Muscle of leg (tissue), 11 donors: ENCODE data around the gene KRTAP4-3. TPM values are rescaled to one million over a fixed set of nuclear protein-coding genes. Genes with fewer than 3 reads are reported as not detected.
"Not testable (repeated sequence)": the region's sequence is repeated elsewhere in the genome, so short reads cannot be mapped to it uniquely, and the experiment has no call there.

Experiments
- DNase-seq: peaks from one replicate; pipeline ENCODE4 v3.0.0; 2013
- H3K27ac ChIP-seq: one replicate; pipeline ENCODE4 v1.5.1; 2013; ENCODE audit warnings: mild to moderate bottlenecking, low read length, control low read depth
- H3K27me3 ChIP-seq: one replicate; pipeline ENCODE4 v1.6.1; 2013; ENCODE audit warnings: low read length; ENCODE audit not compliant: control insufficient read depth, insufficient read depth
- H3K36me3 ChIP-seq: one replicate; pipeline ENCODE4 v1.6.1; 2013; ENCODE audit warnings: low read length; ENCODE audit not compliant: control insufficient read depth, insufficient read depth
- H3K4me1 ChIP-seq: one replicate; pipeline ENCODE4 v1.6.1; 2013; ENCODE audit warnings: low read length; ENCODE audit not compliant: control insufficient read depth, insufficient read depth
- H3K4me3 ChIP-seq: one replicate; pipeline ENCODE4 v1.5.1; 2013; ENCODE audit warnings: low read length, control low read depth
- H3K9me3 ChIP-seq: replicated peaks from 2 replicates; pipeline ENCODE4 v1.6.1; 2013; ENCODE audit warnings: low read depth, low read length; ENCODE audit not compliant: control insufficient read depth
- WGBS: methylation state at CpG from one replicate; pipeline ENCODE4 v1.1.5; 2013; ENCODE audit warnings: missing lambda C conversion rate; ENCODE audit not compliant: insufficient coverage; 5-methylcytosine and 5-hydroxymethylcytosine counted together
- polyA plus RNA-seq, 8 donors: library from polyadenylated mRNA; unstranded; fragments of 120-200 nt; gene quantifications; one replicate each; pipeline versions ENCODE4 v1.2.1 to v1.2.3, GENCODE V29; 2013; ENCODE audit warnings: inconsistent platforms in 1 of 8, low replicate concordance in 1 of 8; ENCODE audit not compliant: insufficient read length in 8 of 8, insufficient read depth in 1 of 8
- total RNA-seq: library from RNA; stranded (reverse); fragments of 120-200 nt; gene quantifications from one replicate; pipeline ENCODE4 v1.2.4, GENCODE V29; 2013

The KRTAP4-3 gene
- total and polyA plus RNA-seq, 9 donors: not detected

- H3K36me3 ChIP-seq, H3K27me3 ChIP-seq, H3K27ac ChIP-seq, H3K4me3 ChIP-seq, H3K9me3 ChIP-seq, H3K4me1 ChIP-seq: not testable (repeated sequence)
- peak; percentile 22 for DNase-seq
- no CpG with 5 or more reads among the region's 11 CpGs for WGBS
Observed at GRCh38 chr17:41119696-41120690, 48.0 kb downstream of the KRTAP4-3 start.

GRCh38 chr17:41118721-41119120 is 49.3 kb downstream of the KRTAP4-3 start:
- no peaks in the 10 kb centered on the region for H3K27me3 ChIP-seq
- WGBS: no CpG with 5 or more reads among the region's 4 CpGs
- no peaks in the 10 kb centered on the region for H3K4me1 ChIP-seq

GRCh38 chr17:41117846-41118386 is 50.1 kb downstream of the KRTAP4-3 start, which contains the start of gene KRTAP4-11:
Gene KRTAP4-11 (minus strand): TSS chr17:41118373. CDS start chr17:41118315, 58 bp downstream.
- 73% methylated on average over 9 of the region's 10 CpGs for WGBS
- H3K4me1 ChIP-seq, DNase-seq: not testable (repeated sequence)

More at GRCh38 chr17:41118721-41119120, 49.3 kb downstream of the KRTAP4-3 start:
- Histone ChIP-seq H3K4me3 (no peak overlapping the region), H3K27ac (no peak overlapping the region), H3K9me3 (peaks cover 2% of the 10 kb centered on the region), H3K36me3 (no peaks in the 10 kb centered on the region)
- no peak for DNase-seq

More at GRCh38 chr17:41117846-41118386, 50.1 kb downstream of the KRTAP4-3 start, which contains the start of gene KRTAP4-11:
- not testable (repeated sequence) for H3K9me3 ChIP-seq, H3K27me3 ChIP-seq, H3K27ac ChIP-seq, H3K4me3 ChIP-seq, H3K36me3 ChIP-seq

Other genes starting within 250 kb of the KRTAP4-3 start
Only the 30 nearest of the 40 such genes appear.
- gene KRTAP1-5, start 141.0 kb downstream of the KRTAP4-3 start, total RNA-seq: not detected
- not detected for gene KRTAP1-5, start 141.0 kb downstream of the KRTAP4-3 start, polyA plus RNA-seq
- gene KRTAP1-4, start 138.0 kb downstream of the KRTAP4-3 start, total RNA-seq: not detected
- not detected for gene KRTAP1-4, start 138.0 kb downstream of the KRTAP4-3 start, polyA plus RNA-seq
- gene KRTAP1-3, start 133.3 kb downstream of the KRTAP4-3 start, total RNA-seq: not detected
- gene KRTAP1-3, start 133.3 kb downstream of the KRTAP4-3 start, polyA plus RNA-seq: under 1 TPM in 2 of 8 donors, not detected in 6; 0.12 to 0.32 TPM
- not detected for gene KRTAP1-1, start 126.8 kb downstream of the KRTAP4-3 start, total RNA-seq
- not detected for gene KRTAP1-1, start 126.8 kb downstream of the KRTAP4-3 start, polyA plus RNA-seq
- not detected for gene KRTAP2-1, start 120.9 kb downstream of the KRTAP4-3 start, total RNA-seq
- not detected for gene KRTAP2-1, start 120.9 kb downstream of the KRTAP4-3 start, polyA plus RNA-seq
- gene KRTAP2-2, start 113.0 kb downstream of the KRTAP4-3 start, total RNA-seq: not detected
- gene KRTAP2-2, start 113.0 kb downstream of the KRTAP4-3 start, polyA plus RNA-seq: not detected
- not detected for gene KRTAP2-3, start 108.1 kb downstream of the KRTAP4-3 start, total RNA-seq
- not detected for gene KRTAP2-3, start 108.1 kb downstream of the KRTAP4-3 start, polyA plus RNA-seq
- not detected for gene KRTAP2-4, start 102.3 kb downstream of the KRTAP4-3 start, total RNA-seq
- not detected for gene KRTAP2-4, start 102.3 kb downstream of the KRTAP4-3 start, polyA plus RNA-seq
- not detected for gene KRTAP4-7, start 84.1 kb downstream of the KRTAP4-3 start, total RNA-seq
- gene KRTAP4-7, start 84.1 kb downstream of the KRTAP4-3 start, polyA plus RNA-seq: not detected
- not detected for gene KRTAP4-8, start 70.1 kb downstream of the KRTAP4-3 start, total RNA-seq
- not detected for gene KRTAP4-8, start 70.1 kb downstream of the KRTAP4-3 start, polyA plus RNA-seq
- gene KRTAP4-16, start 66.0 kb downstream of the KRTAP4-3 start, total RNA-seq: not detected
- gene KRTAP4-16, start 66.0 kb downstream of the KRTAP4-3 start, polyA plus RNA-seq: not detected
- gene KRTAP4-9, start 62.8 kb downstream of the KRTAP4-3 start, total RNA-seq: not detected
- gene KRTAP4-9, start 62.8 kb downstream of the KRTAP4-3 start, polyA plus RNA-seq: under 1 TPM in 1 of 8 donors, not detected in 7; 0.31 TPM
- gene KRTAP4-11, start 49.8 kb downstream of the KRTAP4-3 start, total RNA-seq: not detected
- not detected for gene KRTAP4-11, start 49.8 kb downstream of the KRTAP4-3 start, polyA plus RNA-seq
- gene KRTAP4-12, start 44.0 kb downstream of the KRTAP4-3 start, total RNA-seq: not detected
- gene KRTAP4-12, start 44.0 kb downstream of the KRTAP4-3 start, polyA plus RNA-seq: not detected
- not detected for gene KRTAP4-6, start 27.7 kb downstream of the KRTAP4-3 start, total RNA-seq
- not detected for gene KRTAP4-6, start 27.7 kb downstream of the KRTAP4-3 start, polyA plus RNA-seq
- not detected for gene KRTAP4-5, start 18.4 kb downstream of the KRTAP4-3 start, total RNA-seq
- gene KRTAP4-5, start 18.4 kb downstream of the KRTAP4-3 start, polyA plus RNA-seq: not detected
- not detected for gene KRTAP4-4, start 7.5 kb downstream of the KRTAP4-3 start, total RNA-seq
- gene KRTAP4-4, start 7.5 kb downstream of the KRTAP4-3 start, polyA plus RNA-seq: not detected
- gene KRTAP4-2, start 10.0 kb upstream of the KRTAP4-3 start, total RNA-seq: not detected
- gene KRTAP4-2, start 10.0 kb upstream of the KRTAP4-3 start, polyA plus RNA-seq: not detected
- gene KRTAP4-1, start 16.7 kb upstream of the KRTAP4-3 start, total RNA-seq: not detected
- not detected for gene KRTAP4-1, start 16.7 kb upstream of the KRTAP4-3 start, polyA plus RNA-seq
- gene KRTAP9-1, start 21.7 kb upstream of the KRTAP4-3 start, total RNA-seq: not detected
- not detected for gene KRTAP9-1, start 21.7 kb upstream of the KRTAP4-3 start, polyA plus RNA-seq
- not detected for gene KRTAP9-2, start 58.4 kb upstream of the KRTAP4-3 start, total RNA-seq
- not detected for gene KRTAP9-2, start 58.4 kb upstream of the KRTAP4-3 start, polyA plus RNA-seq
- gene KRTAP9-3, start 64.2 kb upstream of the KRTAP4-3 start, total RNA-seq: not detected
- not detected for gene KRTAP9-3, start 64.2 kb upstream of the KRTAP4-3 start, polyA plus RNA-seq
- gene KRTAP9-8, start 69.8 kb upstream of the KRTAP4-3 start, total RNA-seq: not detected
- gene KRTAP9-8, start 69.8 kb upstream of the KRTAP4-3 start, polyA plus RNA-seq: not detected
- gene KRTAP9-4, start 81.5 kb upstream of the KRTAP4-3 start, total RNA-seq: not detected
- not detected for gene KRTAP9-4, start 81.5 kb upstream of the KRTAP4-3 start, polyA plus RNA-seq
- gene KRTAP9-9, start 87.2 kb upstream of the KRTAP4-3 start, total RNA-seq: not detected
- not detected for gene KRTAP9-9, start 87.2 kb upstream of the KRTAP4-3 start, polyA plus RNA-seq
- gene KRTAP9-6, start 97.2 kb upstream of the KRTAP4-3 start, total RNA-seq: not detected
- under 1 TPM in 5 of 8 donors, not detected in 3; 0.13 to 0.22 (median 0.19) TPM for gene KRTAP9-6, start 97.2 kb upstream of the KRTAP4-3 start, polyA plus RNA-seq
- not detected for gene KRTAP9-7, start 107.5 kb upstream of the KRTAP4-3 start, total RNA-seq
- not detected for gene KRTAP9-7, start 107.5 kb upstream of the KRTAP4-3 start, polyA plus RNA-seq
- not detected for gene KRTAP29-1, start 134.6 kb upstream of the KRTAP4-3 start, total RNA-seq
- not detected for gene KRTAP29-1, start 134.6 kb upstream of the KRTAP4-3 start, polyA plus RNA-seq
- not detected for gene KRTAP16-1, start 141.1 kb upstream of the KRTAP4-3 start, total RNA-seq
- not detected for gene KRTAP16-1, start 141.1 kb upstream of the KRTAP4-3 start, polyA plus RNA-seq
- gene KRTAP17-1, start 147.5 kb upstream of the KRTAP4-3 start, total RNA-seq: not detected
- not detected for gene KRTAP17-1, start 147.5 kb upstream of the KRTAP4-3 start, polyA plus RNA-seq